ENCODE results near the gene ZFP36L2.

DNA sequence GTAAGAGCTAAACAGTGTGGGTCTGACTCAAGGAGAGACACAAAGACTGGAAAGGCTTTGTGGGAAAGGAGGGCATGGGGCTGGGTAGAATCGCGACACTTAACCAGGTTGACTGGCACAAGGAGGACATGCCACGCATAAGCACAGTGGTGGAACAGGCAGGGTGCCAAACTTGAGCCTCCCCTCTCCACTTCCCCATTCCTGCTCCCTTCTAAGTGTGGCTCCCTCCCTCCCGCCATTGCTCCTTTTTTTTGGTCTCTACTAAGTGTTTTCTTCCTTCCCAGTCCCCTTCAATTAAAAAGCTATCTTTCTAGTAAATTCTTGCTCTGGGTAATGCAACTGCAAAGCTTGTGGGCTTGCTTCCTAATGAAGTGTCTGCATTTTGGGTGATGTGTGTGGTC, 40.3 kb upstream of the ZFP36L2 start:
- TF ChIP-seq, protein P1, sequence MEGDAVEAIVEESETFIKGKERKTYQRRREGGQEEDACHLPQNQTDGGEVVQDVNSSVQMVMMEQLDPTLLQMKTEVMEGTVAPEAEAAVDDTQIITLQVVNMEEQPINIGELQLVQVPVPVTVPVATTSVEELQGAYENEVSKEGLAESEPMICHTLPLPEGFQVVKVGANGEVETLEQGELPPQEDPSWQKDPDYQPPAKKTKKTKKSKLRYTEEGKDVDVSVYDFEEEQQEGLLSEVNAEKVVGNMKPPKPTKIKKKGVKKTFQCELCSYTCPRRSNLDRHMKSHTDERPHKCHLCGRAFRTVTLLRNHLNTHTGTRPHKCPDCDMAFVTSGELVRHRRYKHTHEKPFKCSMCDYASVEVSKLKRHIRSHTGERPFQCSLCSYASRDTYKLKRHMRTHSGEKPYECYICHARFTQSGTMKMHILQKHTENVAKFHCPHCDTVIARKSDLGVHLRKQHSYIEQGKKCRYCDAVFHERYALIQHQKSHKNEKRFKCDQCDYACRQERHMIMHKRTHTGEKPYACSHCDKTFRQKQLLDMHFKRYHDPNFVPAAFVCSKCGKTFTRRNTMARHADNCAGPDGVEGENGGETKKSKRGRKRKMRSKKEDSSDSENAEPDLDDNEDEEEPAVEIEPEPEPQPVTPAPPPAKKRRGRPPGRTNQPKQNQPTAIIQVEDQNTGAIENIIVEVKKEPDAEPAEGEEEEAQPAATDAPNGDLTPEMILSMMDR (IDR thresholded peaks at IDR 0.05) = no peak
- TF ChIP-seq EZH2 (IDR thresholded peaks at IDR 0.05; ENCODE audit: borderline replicate concordance, insufficient read depth, low read depth, low read length, poor library complexity, severe bottlenecking) = no peak
